Measurements from ENCODE around the gene SYAP1. TPM values are rescaled to one million over a fixed set of nuclear protein-coding genes. Genes with fewer than 3 reads are reported as not detected.

Gene SYAP1
- total and polyA plus RNA-seq, 10 of the 15 experiments (the other 5 are each of a cell fraction or from before 2014, with no cell fraction given): 5.9 to 29.9 (median 16.2) TPM

GRCh38 chrX:16687514-16687913 is 31.9 kb upstream of the SYAP1 start:
- no peak overlapping the region for H3K27ac ChIP-seq (ENCODE audit: control insufficient read depth, insufficient read depth)
- in situ Hi-C loops (cut with MboI): no loop called here
- no peaks in the 10 kb centered on the region; a peak in 1 of 4 replicates for H3K27me3 ChIP-seq (replicated peaks in 1 of 2; ENCODE audit: control insufficient read depth in 2 of 2, insufficient read depth in 2 of 2, low read length in 1 of 2)
- BruUV-seq (replicated peaks): no TSS peak
- FAIRE-seq: no peak
- no peaks in the 10 kb centered on the region for H3K79me2 ChIP-seq (ENCODE audit: control insufficient read depth, insufficient read depth, low read length)
- TF ChIP-seq ASH2L (IDR thresholded peaks at IDR 0.05; ENCODE audit: borderline replicate concordance, low read depth) (no peak), BACH1 (IDR thresholded peaks at IDR 0.05; ENCODE audit: borderline replicate concordance) (no peak), IRF4 (IDR thresholded peaks at IDR 0.05; ENCODE audit: low read depth, low read length) (no peak), RB1 (IDR thresholded peaks at IDR 0.05; ENCODE audit: borderline replicate concordance) (no peak), E2F4 (IDR thresholded peaks at IDR 0.05; ENCODE audit: low read depth, low read length) (no peak), KLF5 (IDR thresholded peaks at IDR 0.05; ENCODE audit: partially characterized antibody) (no peak), MEF2B (IDR thresholded peaks at IDR 0.05; ENCODE audit: partially characterized antibody, poor library complexity, severe bottlenecking) (no peak), ZNF592 (IDR thresholded peaks at IDR 0.05) (no peak), SRF (IDR thresholded peaks at IDR 0.05; ENCODE audit: low read depth in 2 of 2, low read length in 2 of 2) (no peak)
- RAD21 ChIA-PET (ENCODE audit: unreplicated experiment): interaction anchor here (0.7 kb wide), 1 partner anchor 1341 kb away, joined by 3 read pairs; no protein-coding TSS in a partner anchor
- H2AFZ ChIP-seq (ENCODE audit: control insufficient read depth, low read depth, low read length): no peak overlapping the region
- H3K4me2 ChIP-seq (ENCODE audit: control insufficient read depth, insufficient read depth): no peak overlapping the region
- H3K9ac ChIP-seq (ENCODE audit: control insufficient read depth, insufficient read depth, low read length): no peak overlapping the region
- no peaks in the 10 kb centered on the region for H3K4me1 ChIP-seq (ENCODE audit: control insufficient read depth, insufficient read depth, low read length)
- H3K9me3 ChIP-seq (replicated peaks; ENCODE audit: control insufficient read depth, insufficient read depth, low read length): no peaks in the 10 kb centered on the region
- H4K20me1 ChIP-seq (ENCODE audit: control insufficient read depth, insufficient read depth): no peaks in the 10 kb centered on the region
- no peak for DNase-seq (ENCODE audit: low read depth, low spot score)
- no peak overlapping the region for H3K4me3 ChIP-seq
- ATAC-seq: no peak
- SMC1A ChIA-PET (ENCODE audit: uncharacterized antibody, unreplicated experiment): interaction anchor here (1.5 kb wide), 1 partner anchor 9 kb away, joined by 3 read pairs; no protein-coding TSS in a partner anchor
- WGBS (ENCODE audit: insufficient coverage, insufficient replicate concordance, low lambda C conversion rate, missing lambda C conversion rate): 72% methylated on average over 3 of the region's 3 CpGs
- intact Hi-C loops (cut with micrococcal nuclease; ENCODE audit: unreplicated experiment): no loop called here
- POLR2A ChIA-PET: interaction anchor here (0.7 kb wide), 1 partner anchor 915 kb away, joined by 4 read pairs; no protein-coding TSS in a partner anchor
- CTCF ChIA-PET: interaction anchor here (0.7 to 1.5 kb wide), 2 partner anchors 9 to 783 kb away, joined by 5 to 8 read pairs; no protein-coding TSS in a partner anchor
- H3K36me3 ChIP-seq (ENCODE audit: control insufficient read depth in 2 of 2, insufficient read depth in 2 of 2, low read length in 1 of 2): no peaks in the 10 kb centered on the region; a peak in 1 of 4 replicates
